HepG2 (cell line): Measurements from ENCODE around the gene DNAJB12. TPM values are rescaled to one million over a fixed set of nuclear protein-coding genes. Genes with fewer than 3 reads are reported as not detected.
A peak's percentile ranks its signal among the peaks of the same experiment; 100 is the strongest.

Experiments used
- ARID2 ChIP-seq: sonication (generic); formaldehyde crosslinking; IDR thresholded peaks from 2 replicates; pipeline ENCODE4 v1.8.1; 2022; ENCODE audit warnings: mild to moderate bottlenecking, missing genetic modification reagents, borderline replicate concordance
- CBX5 ChIP-seq: sonication (generic); formaldehyde crosslinking; IDR thresholded peaks from 2 replicates; pipeline ENCODE4 v1.4.0; 2020; ENCODE audit warnings: missing genetic modification reagents, borderline replicate concordance
- DNMT1 ChIP-seq: sonication (generic); formaldehyde crosslinking; IDR thresholded peaks from 2 replicates; pipeline ENCODE4 v1.5.1; 2020; ENCODE audit warnings: mild to moderate bottlenecking, missing genetic modification reagents
- EP300 ChIP-seq, 3 experiments: sonication (generic) in 1 of 3; formaldehyde crosslinking in 1 of 3; IDR thresholded peaks; 2 replicates each; pipeline versions ENCODE4 v1.5.1 to v1.6.1; 2011 to 2020; ENCODE audit warnings: low read depth in 2 of 3, low read length in 2 of 3, borderline replicate concordance in 1 of 3, improper control_type of control experiment in 1 of 3, mild to moderate bottlenecking in 1 of 3, missing genetic modification reagents in 1 of 3, moderate library complexity in 1 of 3
- HOXA9 ChIP-seq: sonication (generic); formaldehyde crosslinking; IDR thresholded peaks from 2 replicates; pipeline ENCODE4 v1.8.1; 2022; ENCODE audit warnings: missing genetic modification reagents, mild to moderate bottlenecking, moderate library complexity, borderline replicate concordance
- JDP2 ChIP-seq: sonication (generic); formaldehyde crosslinking; IDR thresholded peaks from 2 replicates; pipeline ENCODE4 v1.8.1; 2022; ENCODE audit warnings: missing genetic modification reagents, borderline replicate concordance
- KIAA2018 ChIP-seq: sonication (generic); formaldehyde crosslinking; IDR thresholded peaks from 2 replicates; pipeline ENCODE4 v1.5.0; 2020; ENCODE audit warnings: mild to moderate bottlenecking, missing genetic modification reagents, borderline replicate concordance
- NONO ChIP-seq, 2 experiments: fragments of 450-650 bp in 1 of 2; sonication (generic) in 1 of 2; formaldehyde crosslinking in 1 of 2; IDR thresholded peaks in 1 of 2; conservative IDR thresholded peaks in 1 of 2; 2 replicates each; pipeline versions ENCODE4 v1.6.1 to v1.8.0; 2017 to 2022; ENCODE audit warnings: mild to moderate bottlenecking in 1 of 2, missing genetic modification reagents in 1 of 2, moderate library complexity in 1 of 2
- PRDM10 ChIP-seq: sonication (generic); formaldehyde crosslinking; IDR thresholded peaks from 2 replicates; pipeline ENCODE4 v1.4.0; 2020; ENCODE audit warnings: low read depth, missing genetic modification reagents
- SMARCE1 ChIP-seq: fragments of 450-650 bp; IDR thresholded peaks from 2 replicates; pipeline ENCODE4 v1.6.1; 2017; ENCODE audit warnings: borderline replicate concordance
- TRIM22 ChIP-seq: fragments of 450-650 bp; IDR thresholded peaks from 2 replicates; pipeline ENCODE4 v1.6.1; 2017
- ZNF337 ChIP-seq: sonication (generic); formaldehyde crosslinking; IDR thresholded peaks from 2 replicates; pipeline ENCODE4 v1.5.1; 2020; ENCODE audit warnings: missing genetic modification reagents, low read depth, mild to moderate bottlenecking, borderline replicate concordance
- ZNF556 ChIP-seq: sonication (generic); formaldehyde crosslinking; IDR thresholded peaks from 2 replicates; pipeline ENCODE4 v1.4.0; 2020; ENCODE audit warnings: mild to moderate bottlenecking, missing genetic modification reagents, borderline replicate concordance
- ZNF737 ChIP-seq: sonication (generic); formaldehyde crosslinking; IDR thresholded peaks from 2 replicates; pipeline ENCODE4 v1.5.0; 2020; ENCODE audit warnings: missing genetic modification reagents, mild to moderate bottlenecking, borderline replicate concordance
- ZNF766 ChIP-seq: sonication (generic); formaldehyde crosslinking; IDR thresholded peaks from 2 replicates; pipeline ENCODE4 v1.5.0; 2020; ENCODE audit warnings: missing genetic modification reagents, borderline replicate concordance
- polyA plus RNA-seq, 8 experiments: library from polyadenylated mRNA; depleted of rRNA in 3 of 8; stranded (reverse) in 7 of 8; unstranded in 1 of 8; fragments of >200 nt; fragmentation: Illumina TruSeq in 4 of 8; extraction: Trizol in 4 of 8; gene quantifications; 2 replicates each; pipeline versions ENCODE4 v1.2.1 to v1.2.3, GENCODE V29; 2011 to 2016; ENCODE audit warnings: low read depth in 4 of 8, missing spikeins in 1 of 8, mixed read lengths in 1 of 8; ENCODE audit not compliant: insufficient read depth in 1 of 8
- total RNA-seq, 5 experiments: library from RNA; depleted of rRNA; stranded (reverse); fragments of >200 nt; fragmentation: Illumina TruSeq; extraction: Trizol; gene quantifications; 2 replicates each; pipeline ENCODE4 v1.2.3, GENCODE V29; 2016; ENCODE audit warnings: low read depth in 1 of 5

DNAJB12 gene
- total and polyA plus RNA-seq, 2 of the 13 experiments (the other 11 are each of a cell fraction or from before 2014, with no cell fraction given) = 10.8 to 18.2 TPM

DNA sequence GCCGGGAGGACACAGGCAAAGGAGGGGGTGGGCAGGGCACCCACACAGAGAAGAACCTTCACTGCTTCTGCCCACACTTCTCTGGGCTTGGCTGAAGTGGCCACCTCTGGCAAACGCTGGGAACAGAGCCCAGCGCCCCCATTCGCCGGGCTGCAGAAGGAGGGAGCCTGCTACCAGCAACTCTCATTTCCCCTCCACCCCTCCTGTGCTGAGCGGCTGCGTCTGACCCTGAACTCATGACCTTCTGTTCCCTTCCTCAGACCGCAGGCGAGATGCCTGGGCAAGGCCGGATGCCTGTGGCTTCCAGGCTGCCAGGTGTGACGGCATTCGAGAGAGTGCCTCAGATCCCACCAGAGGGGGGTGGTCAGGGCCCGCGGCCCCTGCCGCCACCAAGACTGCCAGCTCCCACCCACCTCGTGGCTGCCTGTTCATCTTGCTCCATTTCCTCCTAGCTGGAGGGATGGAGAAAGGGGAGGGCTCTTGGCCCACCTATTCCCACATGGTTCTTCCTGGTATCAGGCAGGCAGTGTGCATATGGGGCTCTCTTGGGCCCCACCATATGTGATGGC lies 19.8 kb downstream of the DNAJB12 start (continued):
- TF ChIP-seq KIAA2018 (CRISPR knock-in tag) (no peak), TRIM22 (no peak), SMARCE1 (no peak), ZNF556 (CRISPR knock-in tag) (peak; percentile 67; the same call in 1 of the 2 replicates), ZNF737 (CRISPR knock-in tag) (no peak), EP300 (IDR thresholded peaks at IDR 0.05; ENCODE audit: low read depth in 2 of 2, low read length in 2 of 2) (peak; percentile 32 to 66; a peak in 3 of 4 replicates), EP300 (CRISPR knock-in tag; IDR thresholded peaks at IDR 0.05; ENCODE audit: borderline replicate concordance) (peak; percentile 88), NONO (IDR thresholded peaks at IDR 0.05) (no peak), NONO (CRISPR knock-in tag; conservative IDR thresholded peaks at IDR 0.05) (peak; percentile 88), ZNF337 (CRISPR knock-in tag) (no peak), JDP2 (no peak), CBX5 (CRISPR knock-in tag) (peak; percentile 68; the same call in 1 of the 2 replicates), HOXA9 (CRISPR knock-in tag) (no peak), DNMT1 (no peak), PRDM10 (CRISPR knock-in tag) (peak; percentile 72; the same call in 1 of the 2 replicates), ZNF766 (no peak), ARID2 (CRISPR knock-in tag) (no peak)
